HG02588 (cell line): ENCODE measurements around the gene PLCB3.
A peak's percentile ranks its signal among the peaks of the same experiment; 100 is the strongest.

Experiments
- ATAC-seq: cut with Tn5 transposase; IDR thresholded peaks from one replicate; pipeline ENCODE4 v1.9.1; 2021; ENCODE audit warnings: mild to moderate bottlenecking, moderate library complexity; ENCODE audit not compliant: unreplicated experiment

PLCB3 gene

DNA sequence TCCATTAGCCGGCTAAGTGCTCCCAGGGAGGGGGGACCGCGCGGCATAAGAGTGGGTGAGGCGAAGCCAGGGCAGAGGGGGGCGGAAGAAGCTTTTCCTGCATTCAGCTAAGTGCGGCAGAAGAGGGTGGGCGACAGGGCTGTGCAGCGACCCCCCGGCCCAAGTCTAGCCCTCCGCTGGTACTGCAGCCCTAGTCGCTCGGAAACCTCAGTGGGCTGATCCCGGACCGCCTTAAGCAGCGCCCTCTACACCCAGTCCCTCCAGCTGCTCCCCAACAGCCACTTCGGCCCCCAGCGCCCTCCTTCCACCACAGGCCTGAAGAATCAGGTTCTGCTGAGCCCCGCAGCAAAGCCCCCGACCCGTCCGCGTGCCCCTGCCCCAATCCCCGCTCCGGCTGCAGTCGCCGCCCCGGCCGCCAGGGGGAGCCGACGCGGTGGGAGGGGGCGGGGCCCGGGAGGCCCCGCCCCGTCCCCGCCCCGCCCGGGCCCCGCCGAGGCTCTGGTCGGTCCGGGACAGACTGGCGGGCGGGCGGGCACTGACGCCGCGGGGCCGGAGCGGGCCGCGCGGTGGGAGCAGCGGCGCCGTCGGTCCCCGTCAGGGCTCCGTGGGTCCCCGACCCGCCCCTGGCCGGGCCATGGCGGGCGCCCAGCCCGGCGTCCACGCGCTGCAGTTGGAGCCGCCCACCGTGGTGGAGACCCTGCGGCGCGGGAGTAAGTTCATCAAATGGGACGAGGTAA is at the start of gene PLCB3:
Gene PLCB3 (plus strand): TSS at position 515 of the 737 bp plus-strand sequence. CDS start 120 bp downstream, at position 635.
- ATAC-seq: peak; percentile 42

DNA sequence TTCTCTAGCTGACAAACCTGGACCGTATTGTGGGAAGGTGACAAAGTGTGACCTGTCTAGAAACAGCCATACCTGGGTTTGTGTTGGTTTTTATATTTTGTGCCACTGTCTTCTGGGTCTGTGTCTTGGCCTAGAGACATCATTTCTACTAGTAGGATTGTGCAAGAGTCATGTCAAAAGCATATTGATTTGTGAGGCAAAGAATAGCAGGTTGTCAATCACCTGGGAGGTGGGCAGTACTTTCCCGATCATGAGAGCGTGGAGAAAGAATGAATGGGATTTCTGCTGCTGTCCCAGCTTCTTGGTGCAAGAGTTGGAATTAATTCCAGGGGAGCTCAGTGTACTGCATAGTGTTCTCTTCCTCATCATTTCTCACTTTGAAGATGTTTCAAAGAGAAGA is 49.8 kb upstream of the PLCB3 start:
- no peak for ATAC-seq

DNA sequence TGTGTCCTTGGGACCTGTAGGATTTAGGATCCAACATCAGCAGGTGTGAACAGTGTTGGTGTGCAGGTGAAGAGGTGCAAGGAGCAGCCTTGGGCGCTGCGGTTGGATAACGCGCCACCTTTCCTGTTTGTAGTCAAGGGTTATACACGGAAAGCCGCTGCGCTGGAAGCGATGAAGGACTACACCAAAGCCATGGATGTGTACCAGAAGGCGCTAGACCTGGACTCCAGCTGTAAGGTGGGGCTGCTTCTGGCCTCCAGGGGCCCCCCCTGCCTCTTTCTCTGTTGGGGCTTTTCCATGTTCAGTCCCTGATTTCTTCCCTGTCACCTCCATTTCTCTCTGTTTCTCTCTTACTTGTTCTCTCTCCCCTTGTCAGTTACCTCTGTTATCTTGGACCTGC is 48.3 kb upstream of the PLCB3 start:
- no peak for ATAC-seq

DNA sequence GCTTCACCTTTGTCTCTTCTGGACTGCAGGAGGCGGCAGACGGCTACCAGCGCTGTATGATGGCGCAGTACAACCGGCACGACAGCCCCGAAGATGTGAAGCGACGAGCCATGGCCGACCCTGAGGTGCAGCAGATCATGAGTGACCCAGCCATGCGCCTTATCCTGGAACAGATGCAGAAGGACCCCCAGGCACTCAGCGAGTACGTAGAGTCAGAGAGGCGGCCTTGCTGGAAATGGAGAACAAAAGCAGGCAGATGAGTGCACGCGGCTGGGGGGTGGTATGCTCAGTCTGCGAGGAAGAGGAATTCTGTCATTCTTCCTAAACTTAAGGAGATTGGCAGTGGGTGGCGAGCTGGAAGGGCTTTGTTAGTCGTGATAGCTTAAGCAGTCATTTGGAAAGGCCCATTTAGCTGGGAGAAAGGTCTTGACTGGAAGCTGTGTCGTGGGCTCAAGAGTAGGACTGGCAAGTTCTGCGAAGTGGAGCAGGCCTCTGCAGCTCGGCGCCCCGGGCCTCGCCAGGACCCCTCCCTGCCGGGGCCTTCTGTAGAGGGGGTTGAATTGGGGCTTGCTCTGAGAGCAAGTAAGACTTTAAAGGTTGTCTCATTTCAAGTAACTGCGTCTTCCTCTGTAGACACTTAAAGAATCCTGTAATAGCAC is 47.8 kb upstream of the PLCB3 start:
- no peak for ATAC-seq

DNA sequence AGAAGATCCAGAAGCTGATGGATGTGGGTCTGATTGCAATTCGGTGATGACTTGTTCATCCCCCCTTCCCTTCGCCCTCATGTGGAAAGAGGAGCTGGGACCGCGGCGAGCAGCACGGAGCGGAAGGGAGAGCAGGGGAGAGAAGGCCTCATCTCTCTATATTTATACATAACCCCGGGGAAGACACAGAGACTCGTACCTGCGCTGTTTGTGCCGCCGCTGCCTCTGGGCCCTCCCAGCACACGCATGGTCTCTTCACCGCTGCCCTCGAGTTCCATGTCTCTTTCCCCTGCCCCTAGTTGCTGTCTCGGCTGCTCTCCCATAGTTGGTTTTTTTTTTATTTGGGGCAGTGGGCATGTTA is 47.3 kb upstream of the PLCB3 start:
- no peak for ATAC-seq

DNA sequence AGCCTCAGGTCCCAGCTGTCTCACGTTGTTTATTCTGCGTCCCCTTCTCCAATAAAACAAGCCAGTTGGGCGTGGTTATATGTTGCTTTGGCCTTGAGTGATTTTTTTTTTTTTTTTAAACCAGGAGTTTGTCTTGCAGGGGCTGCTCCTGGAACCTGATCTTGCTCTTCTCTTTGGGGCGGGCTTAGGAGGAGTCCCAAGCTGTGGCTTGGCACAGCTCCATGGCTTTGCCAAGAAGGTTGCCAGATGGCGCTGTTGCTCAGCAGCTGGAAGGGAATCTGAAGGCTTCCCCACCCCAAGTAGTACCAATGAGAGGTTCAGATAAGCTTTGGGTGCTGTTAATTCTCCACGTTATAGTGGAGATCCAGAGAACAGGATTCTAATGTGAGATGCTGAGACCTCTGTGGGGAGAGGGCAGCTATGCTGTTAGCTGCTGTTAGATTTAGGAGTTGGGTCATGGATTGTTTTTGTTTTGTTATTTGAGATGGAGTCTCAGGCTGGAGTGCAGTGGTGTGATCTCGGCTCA is 46.8 kb upstream of the PLCB3 start:
- no peak for ATAC-seq

DNA sequence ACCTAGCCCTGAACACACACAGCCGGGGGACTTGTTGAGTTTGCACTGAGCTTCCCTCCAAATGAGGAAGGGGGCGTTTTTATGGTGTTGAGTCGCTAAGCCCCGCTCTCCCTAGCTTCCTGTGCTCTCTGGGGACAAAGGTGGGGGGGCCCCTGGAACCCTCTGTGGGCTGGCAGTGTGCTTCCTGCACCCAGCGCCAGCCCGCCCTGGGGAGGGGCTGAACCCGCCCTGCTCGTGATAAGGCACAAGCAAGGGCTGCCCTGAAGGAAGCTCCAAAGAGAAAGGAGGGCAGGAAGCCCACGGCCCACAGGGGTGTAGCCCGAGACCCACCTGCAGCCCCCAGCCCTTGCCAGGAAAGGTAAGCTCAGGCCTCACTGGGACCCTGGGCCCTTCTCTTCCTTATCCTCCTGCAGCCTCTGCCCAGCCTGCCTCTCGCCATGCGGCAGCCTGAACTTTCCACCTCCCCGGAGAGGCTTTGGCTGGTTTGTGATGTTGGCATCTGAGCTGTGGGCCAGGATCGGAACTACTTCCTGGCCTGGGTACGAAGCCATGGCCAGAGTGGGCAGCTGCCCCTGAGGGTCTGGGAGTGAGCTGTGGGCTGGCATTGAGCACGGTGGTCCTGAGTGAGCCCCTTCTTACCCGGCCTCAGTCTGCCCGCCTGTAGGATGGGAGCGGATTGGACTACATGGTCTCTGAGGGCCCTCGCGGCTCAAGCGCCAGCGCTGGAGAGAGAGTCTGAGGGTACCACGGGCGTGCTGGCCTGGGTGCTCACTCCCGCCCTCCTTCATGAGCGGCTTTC is 44.7 kb upstream of the PLCB3 start, which contains the start of gene FERMT3:
Gene FERMT3 (plus strand): TSS at position 265 of the 799 bp plus-strand sequence. CDS start 644 bp downstream, outside the sequence.
- peak; percentile 33 for ATAC-seq

DNA sequence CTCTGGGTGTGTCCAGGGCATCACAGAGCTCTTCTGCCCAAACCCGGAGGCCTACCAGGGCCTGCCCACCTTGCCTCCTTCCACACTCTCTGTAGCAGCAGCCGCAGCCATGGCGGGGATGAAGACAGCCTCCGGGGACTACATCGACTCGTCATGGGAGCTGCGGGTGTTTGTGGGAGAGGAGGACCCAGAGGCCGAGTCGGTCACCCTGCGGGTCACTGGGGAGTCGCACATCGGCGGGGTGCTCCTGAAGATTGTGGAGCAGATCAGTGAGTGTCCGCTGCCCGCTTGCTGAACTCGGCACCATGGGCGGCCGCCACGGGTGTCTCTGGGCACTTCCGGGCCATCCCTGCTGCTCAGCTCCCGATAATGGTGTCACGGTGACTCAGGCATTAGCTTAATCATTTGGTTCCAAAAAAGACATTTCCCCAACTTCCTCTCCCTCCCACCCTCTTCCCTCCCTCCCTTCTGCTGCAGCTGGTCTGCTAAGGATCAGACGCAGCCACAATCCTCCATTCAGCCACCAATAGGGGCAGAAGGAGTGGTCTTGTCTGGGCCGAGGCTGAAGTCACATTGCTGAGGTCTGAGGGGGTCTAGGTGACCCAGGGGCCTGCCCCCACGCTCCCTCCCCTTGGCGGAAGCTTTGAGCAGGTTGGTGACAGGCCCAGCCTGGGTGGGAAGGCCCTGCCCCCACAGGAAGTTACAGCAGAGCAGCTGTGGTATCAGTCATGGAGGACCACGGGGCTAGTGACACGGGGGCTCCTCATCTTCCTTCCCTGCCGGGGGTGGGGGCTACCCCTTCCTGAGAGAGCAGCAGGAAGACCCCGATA is 43.9 kb upstream of the PLCB3 start:
- ATAC-seq: peak; percentile 39

DNA sequence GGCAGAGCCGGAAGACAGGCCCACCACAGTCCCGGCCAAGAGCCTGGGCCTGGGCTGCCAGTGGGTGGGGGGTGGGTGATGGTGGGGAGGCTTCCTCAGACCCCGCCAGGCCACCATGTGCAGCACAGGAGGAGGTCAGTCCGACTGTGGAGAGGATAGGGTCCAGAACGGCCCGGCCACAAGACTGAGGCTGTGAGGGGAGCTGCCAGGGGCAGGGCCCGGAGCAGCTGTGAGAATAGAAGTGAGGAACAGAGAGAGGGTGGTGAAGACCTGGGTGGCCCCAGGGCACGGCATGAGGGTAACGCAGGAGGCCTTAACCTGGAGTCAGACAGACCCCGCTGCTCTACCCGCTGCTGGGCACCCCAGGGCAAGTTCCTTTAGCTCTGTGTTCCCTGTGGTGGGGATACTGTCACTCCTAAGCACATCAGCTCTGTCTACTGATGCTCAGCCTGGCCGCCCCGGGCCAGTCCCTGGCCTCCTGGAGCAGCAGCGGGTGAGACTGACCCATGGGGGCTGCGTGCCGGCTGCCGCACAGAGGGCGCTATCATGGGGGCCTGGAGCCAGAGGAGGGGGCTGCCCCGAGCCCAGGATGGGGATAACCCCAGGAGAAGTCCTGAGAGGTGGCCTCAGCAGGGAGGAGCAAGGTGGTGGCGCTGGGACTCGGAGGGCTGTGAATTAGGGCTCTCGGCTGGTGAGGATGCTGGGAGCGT is 43.1 kb upstream of the PLCB3 start:
- ATAC-seq: no peak

DNA sequence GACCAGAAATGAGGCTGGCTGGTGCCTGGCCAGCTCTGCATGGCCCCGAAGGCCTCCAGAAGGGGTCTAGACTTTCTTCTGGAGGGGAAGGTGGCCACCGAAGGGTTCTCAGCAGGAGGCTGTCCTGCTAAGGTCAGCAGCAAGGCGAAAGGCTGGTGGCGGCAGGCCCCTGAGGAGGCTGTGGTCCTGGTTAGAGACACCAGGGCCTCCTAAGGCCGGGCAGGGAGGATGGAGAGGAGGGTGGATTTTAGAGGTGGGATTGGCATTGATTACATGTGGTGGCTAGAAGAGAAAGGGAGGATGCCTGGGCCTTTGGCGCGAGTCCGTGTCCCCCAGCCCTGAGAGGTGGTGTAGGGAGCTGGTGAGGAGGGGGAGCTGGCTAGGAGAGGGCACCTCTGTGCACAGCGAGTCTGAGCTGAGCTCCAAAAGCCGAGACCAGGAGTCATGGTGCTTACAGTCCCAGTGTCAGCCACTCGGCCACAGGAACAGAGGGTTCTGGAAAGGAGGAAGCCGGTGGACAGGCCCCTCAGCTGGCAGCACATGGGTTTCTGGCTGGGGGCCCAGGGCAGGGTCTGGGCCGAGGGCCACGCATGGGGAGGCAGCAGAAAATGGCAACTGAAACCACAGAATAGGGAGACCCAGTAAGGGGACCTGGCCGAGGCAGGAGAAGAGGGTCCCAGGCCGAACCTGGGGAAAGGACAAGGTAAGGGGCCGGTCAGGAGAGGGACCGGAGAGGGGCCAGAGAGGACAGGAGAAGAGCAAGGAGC is 42.4 kb upstream of the PLCB3 start:
- no peak for ATAC-seq

DNA sequence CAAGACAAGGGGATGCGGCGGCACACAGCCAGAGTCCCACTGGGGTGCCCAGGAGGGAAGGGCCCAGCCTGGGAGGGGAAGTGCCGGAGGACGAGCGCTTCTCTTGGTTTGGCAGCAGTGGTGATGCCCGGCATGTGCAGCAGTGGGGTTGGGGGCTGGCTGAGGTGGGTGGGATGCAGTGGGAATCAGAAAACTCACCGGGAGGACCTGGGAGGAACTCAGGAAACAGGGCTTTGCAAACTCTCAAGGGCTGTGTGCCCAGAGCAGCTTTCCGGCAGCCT is 41.8 kb upstream of the PLCB3 start:
- no peak for ATAC-seq

DNA sequence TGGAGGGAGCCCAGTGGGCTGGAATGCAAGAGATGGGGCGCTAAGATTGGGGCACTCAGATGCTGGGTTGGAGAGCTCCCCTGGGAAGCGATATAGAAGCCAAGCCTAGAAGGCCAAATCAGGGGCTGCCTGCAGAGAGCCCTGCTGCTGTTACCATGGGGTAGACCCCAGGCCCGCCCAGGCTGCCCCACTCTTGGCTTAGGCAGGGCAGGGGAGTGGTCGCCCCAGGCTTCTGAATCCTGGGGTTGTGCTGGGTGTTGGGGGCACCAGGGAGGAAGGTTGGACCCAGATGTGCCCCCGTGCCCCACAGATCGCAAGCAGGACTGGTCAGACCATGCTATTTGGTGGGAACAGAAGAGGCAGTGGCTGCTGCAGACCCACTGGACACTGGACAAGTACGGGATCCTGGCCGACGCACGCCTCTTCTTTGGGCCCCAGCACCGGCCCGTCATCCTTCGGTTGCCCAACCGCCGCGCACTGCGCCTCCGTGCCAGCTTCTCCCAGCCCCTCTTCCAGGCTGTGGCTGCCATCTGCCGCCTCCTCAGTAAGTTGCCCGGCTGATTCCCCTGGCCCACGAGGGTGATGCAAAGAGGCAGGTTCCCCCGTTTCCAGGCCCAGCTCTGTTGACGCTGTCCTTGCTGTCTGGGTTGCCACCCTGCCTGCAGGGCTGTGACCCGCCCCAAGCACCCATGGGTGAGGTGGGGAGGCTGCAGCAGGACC is 40.9 kb upstream of the PLCB3 start:
- ATAC-seq: no peak

DNA sequence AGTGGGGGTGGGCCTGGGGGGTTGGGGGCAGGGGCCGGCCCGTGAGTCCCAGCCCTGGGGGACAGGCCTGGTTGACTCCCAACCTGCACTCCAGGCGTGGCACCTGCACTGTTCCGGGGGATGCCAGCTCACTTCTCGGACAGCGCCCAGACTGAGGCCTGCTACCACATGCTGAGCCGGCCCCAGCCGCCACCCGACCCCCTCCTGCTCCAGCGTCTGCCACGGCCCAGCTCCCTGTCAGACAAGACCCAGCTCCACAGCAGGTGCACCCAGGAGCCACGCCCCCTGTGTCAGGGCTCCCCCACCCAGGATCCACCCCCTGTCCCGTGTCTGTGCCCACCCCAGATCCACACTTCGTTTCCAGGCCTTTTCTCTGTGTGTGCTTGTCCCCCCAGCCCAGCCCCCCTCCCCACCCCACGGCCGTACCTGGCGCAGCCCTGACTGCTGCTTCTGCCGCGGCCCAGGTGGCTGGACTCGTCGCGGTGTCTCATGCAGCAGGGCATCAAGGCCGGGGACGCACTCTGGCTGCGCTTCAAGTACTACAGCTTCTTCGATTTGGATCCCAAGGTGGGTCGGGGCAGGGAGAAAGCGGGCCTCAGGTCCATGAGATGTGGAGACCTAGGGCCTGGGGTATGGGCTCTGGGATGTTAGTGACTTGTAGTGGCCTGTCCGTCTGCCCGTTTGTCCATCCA is 40.0 kb upstream of the PLCB3 start:
- ATAC-seq: no peak

DNA sequence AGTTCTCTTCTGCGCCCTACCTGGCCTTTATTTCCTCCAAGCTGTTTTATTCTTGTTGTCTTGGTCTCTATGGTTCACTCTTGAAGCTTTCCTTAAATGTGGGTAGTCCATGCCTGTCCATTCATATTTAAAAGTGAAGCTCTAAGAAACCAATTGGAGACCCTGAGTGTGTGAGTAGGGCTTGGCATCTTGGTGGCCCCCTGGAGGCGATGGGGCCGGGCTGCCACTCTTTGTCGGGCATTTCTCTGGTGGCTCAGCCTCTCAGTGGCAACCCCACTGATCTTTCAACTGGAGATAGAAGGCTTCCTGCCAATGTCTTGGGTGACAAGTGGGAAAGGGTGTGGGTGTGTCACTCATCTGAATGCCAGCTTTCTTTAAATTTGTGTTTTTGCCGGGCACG is 34.5 kb upstream of the PLCB3 start:
- ATAC-seq: no peak

DNA sequence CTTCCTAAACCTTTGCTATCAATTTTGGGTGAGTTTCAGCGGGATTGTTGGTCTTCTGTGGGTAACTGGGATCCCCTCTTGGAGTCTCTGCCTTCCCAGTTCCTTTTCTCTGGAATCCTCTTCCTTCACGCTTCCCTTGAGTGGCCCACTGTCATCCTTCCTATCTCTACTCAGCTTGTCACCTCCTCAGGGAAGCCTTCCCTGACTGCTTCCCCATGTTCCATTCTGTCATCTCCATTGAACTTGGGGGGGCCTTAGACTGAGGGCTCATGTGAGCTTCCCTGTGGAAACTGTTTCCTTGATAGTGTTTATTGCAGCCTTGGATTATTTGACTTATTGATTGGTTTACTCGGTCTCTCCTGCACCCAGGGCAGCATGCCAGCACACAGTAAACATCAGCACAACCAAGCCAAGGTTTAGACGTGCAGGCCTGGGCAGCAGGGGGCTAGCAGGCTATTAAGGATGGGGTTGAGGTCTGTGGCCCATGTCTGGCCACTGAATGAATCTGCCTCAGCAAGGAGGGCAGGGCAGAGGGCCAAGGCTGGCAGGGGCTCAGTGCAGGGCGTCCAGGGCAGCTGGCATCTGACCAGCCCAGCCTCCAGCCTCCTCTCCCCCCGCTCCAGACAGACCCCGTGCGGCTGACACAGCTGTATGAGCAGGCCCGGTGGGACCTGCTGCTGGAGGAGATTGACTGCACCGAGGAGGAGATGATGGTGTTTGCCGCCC is 32.5 kb upstream of the PLCB3 start:
- ATAC-seq: no peak

DNA sequence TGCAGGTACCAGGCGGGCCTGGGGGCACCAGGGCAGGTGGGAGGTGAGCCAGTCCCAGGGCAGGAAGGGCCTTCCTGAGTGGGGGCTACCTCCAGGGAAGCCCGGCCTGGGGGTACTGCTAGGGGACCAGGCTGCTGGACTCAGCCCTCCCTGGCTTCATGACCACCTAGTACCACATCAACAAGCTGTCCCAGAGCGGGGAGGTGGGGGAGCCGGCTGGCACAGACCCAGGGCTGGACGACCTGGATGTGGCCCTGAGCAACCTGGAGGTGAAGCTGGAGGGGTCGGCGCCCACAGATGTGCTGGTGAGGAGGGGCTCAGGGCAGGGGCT is 32.0 kb upstream of the PLCB3 start:
- no peak for ATAC-seq

DNA sequence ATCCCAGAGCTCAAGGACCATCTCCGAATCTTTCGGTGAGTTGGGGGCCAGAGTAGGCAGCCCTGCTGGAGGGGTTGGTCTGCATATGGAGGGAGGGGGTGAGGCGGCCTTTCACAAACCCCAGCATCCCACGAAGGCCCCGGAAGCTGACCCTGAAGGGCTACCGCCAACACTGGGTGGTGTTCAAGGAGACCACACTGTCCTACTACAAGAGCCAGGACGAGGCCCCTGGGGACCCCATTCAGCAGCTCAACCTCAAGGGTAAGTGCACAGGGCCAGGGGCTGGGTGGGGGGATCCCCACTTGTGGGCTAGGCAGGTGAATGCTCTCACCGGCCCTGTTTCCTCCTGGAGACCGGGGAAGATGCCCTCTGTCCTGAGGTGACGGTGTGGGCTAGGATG is 31.6 kb upstream of the PLCB3 start:
- ATAC-seq: no peak

DNA sequence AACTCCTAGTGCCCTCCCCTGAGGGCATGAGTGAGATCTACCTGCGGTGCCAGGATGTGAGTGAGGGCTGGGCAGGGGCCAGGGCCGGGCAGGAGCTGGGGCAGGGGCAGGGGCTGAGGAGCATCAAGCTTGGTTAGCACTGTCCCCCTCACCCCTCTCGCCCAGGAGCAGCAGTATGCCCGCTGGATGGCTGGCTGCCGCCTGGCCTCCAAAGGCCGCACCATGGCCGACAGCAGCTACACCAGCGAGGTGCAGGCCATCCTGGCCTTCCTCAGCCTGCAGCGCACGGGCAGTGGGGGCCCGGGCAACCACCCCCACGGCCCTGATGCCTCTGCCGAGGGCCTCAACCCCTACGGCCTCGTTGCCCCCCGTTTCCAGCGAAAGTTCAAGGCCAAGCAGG is 31.1 kb upstream of the PLCB3 start:
- no peak for ATAC-seq
